Ishikawa (cell line): ENCODE measurements around the gene RNASE11.

Experiments used
- CEBPB ChIP-seq: IDR thresholded peaks from 2 replicates; pipeline ENCODE4 v1.6.1; 2012
- FOXM1 ChIP-seq: IDR thresholded peaks from 2 replicates; pipeline ENCODE4 v1.6.1; 2012; ENCODE audit warnings: low read depth, borderline replicate concordance
- RAD21 ChIP-seq: IDR thresholded peaks from 2 replicates; pipeline ENCODE4 v1.6.1; 2012; ENCODE audit warnings: low read depth
- TCF12 ChIP-seq: IDR thresholded peaks from 2 replicates; pipeline ENCODE4 v1.6.1; 2012; ENCODE audit warnings: low read depth
- YY1 ChIP-seq: IDR thresholded peaks from 2 replicates; pipeline ENCODE4 v1.6.1; 2012; ENCODE audit warnings: low read depth
- ZBTB7A ChIP-seq: IDR thresholded peaks from 2 replicates; pipeline ENCODE4 v1.6.1; 2012; ENCODE audit warnings: low read depth
- TF ChIP-seq, protein P1 (sequence below): IDR thresholded peaks from 2 replicates; pipeline ENCODE4 v1.6.1; 2012; ENCODE audit warnings: low read depth, mild to moderate bottlenecking

DNA sequence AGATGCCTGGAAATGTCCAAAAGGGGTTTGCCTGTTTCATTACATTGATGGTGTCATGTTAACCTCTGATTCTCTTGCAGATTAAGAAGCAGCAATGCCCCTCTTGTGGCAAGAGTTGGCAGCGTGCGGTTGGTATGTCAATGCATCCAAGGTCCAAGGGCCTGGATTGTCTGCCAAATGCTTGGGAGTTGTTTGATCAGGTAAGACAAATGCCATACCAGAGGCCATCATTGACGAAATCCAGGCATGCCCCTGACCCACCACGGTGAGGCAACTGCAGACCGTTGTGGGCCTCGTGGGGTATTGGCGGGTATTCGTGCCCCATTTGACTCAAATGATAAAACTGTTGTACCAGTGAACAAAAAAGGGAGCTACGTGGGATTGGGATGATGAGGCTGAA lies 14.8 kb upstream of the RNASE11 start:
- no peak for TF ChIP-seq YY1
- TF ChIP-seq RAD21 = no peak
- no peak for TF ChIP-seq TCF12
- no peak for TF ChIP-seq FOXM1
- TF ChIP-seq, protein P1, sequence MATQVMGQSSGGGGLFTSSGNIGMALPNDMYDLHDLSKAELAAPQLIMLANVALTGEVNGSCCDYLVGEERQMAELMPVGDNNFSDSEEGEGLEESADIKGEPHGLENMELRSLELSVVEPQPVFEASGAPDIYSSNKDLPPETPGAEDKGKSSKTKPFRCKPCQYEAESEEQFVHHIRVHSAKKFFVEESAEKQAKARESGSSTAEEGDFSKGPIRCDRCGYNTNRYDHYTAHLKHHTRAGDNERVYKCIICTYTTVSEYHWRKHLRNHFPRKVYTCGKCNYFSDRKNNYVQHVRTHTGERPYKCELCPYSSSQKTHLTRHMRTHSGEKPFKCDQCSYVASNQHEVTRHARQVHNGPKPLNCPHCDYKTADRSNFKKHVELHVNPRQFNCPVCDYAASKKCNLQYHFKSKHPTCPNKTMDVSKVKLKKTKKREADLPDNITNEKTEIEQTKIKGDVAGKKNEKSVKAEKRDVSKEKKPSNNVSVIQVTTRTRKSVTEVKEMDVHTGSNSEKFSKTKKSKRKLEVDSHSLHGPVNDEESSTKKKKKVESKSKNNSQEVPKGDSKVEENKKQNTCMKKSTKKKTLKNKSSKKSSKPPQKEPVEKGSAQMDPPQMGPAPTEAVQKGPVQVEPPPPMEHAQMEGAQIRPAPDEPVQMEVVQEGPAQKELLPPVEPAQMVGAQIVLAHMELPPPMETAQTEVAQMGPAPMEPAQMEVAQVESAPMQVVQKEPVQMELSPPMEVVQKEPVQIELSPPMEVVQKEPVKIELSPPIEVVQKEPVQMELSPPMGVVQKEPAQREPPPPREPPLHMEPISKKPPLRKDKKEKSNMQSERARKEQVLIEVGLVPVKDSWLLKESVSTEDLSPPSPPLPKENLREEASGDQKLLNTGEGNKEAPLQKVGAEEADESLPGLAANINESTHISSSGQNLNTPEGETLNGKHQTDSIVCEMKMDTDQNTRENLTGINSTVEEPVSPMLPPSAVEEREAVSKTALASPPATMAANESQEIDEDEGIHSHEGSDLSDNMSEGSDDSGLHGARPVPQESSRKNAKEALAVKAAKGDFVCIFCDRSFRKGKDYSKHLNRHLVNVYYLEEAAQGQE = no peak
- no peak for TF ChIP-seq ZBTB7A
- TF ChIP-seq CEBPB = no peak
